HG03039 (cell line): Measurements from ENCODE around the gene NPL.
A peak's percentile ranks its signal among the peaks of the same experiment; 100 is the strongest.

ENCODE experiments used
- ATAC-seq: cut with Tn5 transposase; IDR thresholded peaks from one replicate; pipeline ENCODE4 v1.9.1; 2021; ENCODE audit warnings: mild to moderate bottlenecking, moderate library complexity; ENCODE audit not compliant: unreplicated experiment

Gene NPL

DNA sequence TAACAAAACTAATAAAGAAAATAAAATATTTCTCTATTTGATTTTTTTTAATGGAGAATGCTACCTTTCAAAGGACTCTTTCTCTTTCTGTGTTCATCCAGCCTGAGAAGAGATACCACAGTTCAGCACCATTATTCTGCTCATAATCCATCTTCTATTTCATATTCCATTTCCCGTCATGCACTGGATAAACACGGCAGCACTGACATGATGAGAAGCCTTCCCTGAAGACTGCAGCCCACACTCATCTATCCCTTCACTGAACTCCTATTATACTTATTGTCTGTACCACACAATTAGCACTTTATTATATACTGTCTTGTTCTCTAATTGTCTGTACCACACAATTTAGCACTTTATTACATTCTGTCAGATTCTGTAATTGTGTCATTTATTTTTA, 10.7 kb upstream of the NPL start:
- no peak for ATAC-seq

DNA sequence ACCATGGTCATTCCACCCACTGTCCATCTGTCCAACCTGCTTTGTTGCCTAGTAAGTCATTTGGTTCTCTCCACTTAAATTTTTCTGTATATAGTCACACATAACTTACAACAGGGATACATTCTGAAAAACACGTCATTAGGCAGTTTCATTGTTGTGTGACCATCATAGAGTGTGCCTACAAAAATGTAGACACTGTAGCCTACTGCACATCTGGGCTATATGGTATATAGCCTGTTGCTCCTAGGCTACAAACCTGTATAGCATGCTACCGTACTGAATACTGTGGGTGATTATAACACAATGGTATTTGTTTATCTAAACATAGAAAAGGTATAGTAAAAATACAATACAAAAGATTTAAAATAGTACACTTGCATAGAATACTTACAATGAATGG, 10.0 kb upstream of the NPL start:
- ATAC-seq = no peak

DNA sequence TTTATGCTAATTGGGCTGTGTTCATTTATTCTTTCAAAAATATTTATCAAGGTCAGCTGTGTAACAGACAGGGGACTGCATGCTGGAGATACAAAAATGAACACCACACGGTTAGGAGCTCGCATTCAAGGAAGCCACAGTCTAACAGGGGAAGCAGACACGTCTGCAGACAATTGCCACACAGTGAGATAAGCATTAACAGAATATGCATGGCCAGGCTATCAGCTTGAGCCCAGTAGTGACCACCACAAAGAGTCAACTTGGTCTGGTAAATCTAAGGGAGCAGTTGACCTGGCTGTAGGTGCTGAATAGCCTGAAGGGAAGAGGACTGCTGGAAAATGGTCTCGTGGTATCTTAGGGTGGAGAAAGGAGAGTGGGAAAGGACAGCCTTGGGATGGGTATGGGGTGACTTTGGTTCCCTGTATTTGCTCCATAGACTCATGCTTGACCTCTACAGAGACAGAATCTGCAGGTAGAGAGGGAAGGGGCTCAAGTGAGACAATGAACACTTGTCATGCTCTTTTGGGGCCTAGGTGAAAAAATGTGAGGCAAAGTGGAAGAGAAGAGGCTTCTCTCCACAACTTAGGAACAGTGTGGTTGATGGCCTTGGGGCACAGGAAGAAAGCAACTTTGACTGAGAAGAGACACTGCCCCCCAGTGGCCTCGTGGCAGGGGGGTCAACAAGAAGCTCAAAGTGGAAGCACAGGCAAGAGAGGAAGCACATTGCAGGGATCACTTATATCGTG, 7.6 kb upstream of the NPL start:
- ATAC-seq = peak; percentile 54

DNA sequence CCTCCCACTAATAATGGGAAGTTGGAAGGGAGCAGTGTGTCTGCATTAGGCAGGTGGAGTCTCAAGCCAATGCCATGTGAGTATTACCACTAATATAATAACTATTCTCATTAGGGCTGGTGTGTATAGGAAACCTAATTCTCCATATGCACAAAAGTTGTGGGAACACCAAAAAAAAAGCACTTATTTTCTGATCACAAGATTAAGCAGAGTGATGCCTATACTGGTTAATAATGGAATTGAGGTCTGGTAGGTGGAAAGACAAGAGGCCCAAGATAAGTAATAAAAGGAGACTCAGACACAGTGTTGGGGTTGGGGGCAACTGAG, 7.0 kb upstream of the NPL start:
- no peak for ATAC-seq

DNA sequence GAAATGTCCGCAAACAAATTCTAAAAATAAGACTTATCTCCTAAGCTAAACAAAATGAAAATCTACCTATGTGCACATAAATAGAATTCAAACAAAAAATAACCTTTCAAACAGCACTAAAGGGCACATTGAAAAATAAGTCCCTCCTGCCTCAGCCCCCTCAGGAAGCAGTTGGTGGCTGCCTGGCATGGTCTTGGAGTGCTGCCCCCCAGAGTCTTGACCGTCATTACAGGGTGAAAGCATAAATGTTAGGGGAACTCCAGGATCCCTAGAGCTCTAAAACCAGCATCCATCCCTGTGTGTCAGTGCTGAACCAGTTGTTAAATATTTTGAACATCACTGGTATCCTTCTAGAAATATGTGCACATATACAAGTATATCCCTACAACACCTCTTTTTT, 6.5 kb upstream of the NPL start:
- ATAC-seq = no peak

DNA sequence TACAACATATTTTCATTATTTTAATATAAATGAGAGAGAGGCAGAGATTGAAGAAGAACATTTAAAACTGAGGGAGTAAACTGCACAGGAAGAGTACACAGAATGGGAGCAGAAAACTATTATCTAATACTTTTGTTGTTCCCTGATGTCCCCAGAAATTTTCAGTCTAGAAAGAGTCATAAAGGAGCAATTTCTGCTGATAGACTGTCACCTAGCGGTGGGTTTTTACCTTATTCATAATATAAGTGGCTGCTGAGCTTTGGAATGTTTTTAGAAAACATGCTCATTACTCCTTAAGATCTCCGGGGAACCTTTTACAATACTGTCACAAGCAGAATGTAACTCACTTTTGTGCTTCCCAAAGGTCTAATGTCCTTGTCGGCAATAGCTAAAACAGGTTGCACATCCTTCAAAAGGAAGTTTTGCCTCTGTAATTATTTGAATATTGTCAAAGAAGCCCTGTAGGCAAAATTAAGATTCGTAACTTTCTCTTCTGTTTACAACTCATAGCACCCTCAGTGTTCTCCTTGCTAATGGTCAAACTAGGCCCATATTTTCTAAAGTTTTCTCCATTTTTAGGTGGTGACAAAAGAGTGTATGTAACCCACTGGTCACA, 4.9 kb upstream of the NPL start:
- ATAC-seq = no peak

DNA sequence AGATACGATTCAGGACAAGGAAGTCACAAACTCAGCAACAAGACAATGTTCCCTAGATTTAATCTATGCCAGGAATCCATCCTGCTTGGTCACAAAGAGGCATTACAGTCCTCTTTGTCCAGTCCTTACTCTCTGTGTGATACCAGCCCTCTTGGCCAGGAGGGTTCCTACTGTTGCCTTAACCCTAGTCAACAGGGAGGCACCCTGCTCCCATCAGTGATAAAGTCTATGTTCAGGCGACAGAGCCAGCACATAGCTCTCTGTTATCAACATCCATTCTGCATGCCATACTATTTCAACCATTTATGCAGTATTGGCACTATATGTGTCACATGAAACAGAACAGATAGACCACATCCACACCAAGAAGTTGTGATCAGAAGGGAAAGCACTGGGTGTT, 4.4 kb upstream of the NPL start:
- ATAC-seq = no peak

DNA sequence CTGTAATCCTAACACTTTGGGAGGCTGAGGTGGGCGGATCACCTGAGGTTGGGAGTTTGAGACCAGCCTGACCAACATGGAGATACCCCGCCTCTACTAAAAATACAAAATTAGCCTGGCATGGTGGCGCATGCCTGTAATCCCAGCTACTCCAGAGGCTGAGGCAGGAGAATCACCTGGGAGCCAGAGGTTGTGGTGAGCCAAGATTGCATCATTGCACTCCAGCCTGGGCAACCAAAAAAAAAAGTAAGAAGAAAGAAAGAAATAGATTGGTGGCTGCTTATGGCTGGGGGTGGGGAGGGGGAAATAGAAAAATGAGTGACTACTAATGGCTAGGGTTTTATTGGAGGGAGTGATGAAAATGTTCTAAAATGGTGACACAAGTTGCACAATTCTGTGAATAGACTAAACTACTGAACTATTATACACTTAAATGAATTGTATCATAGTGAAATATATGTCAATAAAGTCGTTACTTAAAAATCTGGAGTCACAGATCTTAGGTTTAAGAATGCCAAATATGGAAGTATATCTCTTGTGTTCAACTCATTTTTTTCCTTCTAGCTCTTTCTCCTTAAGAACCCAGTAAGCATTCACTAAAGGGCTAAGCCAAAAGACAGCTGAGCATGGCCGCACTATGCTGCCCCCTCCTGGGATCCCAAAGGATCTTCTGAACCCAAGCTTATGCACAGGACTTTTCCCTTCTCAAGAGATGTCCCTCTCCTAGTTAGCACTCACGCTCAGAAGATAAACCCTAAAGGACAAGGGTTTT, 3.2 kb upstream of the NPL start:
- no peak for ATAC-seq

DNA sequence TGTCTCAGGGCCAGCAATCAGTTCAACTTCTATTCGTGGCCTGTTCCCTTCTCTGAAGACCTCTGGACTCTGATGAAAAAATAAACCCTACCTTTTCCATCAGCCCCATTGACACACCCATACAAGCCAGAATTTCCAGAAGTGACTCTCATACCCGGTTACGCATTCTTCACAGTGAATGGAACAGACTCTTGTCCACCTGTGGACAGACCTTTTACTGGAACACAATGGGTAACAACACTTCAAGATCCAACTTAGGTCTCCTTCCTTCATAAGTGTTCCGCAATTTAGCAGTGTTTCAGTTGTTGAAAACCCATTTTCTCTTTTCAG, 2.6 kb upstream of the NPL start:
- ATAC-seq = no peak

DNA sequence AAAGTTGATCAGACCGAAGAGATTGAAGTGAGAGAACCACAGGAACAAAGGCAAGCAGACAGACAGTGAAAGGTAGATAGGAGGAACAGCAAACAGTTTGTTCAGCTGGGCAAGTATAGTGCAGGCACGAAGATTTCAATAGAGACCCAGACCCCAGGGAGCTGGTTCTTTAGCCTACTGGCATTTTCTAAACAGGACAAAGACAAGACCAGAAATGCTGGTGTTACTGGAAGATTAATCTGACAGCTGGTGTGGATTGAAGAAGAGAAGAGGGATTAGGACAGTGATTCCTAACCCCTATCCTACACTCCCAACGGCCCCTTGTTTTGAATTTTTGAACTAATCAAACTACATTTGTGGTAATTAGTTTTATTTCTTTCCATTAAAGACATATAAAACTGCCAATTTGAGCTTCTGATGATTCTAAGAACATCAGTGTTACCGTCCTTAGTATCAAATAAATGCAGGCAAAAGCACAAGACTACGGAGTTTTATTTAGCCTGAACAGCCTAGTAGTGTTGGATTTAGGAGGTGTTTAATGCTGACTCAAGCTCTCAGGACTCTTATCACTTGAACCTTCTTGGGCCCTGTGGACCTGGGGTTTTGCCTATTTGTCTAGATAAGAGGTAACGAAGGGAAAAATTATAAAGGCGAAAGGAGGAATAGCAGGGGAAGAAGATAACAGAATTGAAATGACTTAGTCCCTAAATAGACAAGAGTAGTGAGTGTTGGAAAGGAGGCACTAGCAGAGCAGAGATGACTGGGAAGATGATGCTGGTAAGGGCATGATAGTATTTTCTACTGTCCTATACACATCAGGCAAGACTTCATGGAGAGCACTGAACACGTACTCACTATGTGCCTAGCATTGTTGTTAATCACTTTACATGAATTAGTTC, 2.0 kb downstream of the NPL start:
- ATAC-seq = no peak

DNA sequence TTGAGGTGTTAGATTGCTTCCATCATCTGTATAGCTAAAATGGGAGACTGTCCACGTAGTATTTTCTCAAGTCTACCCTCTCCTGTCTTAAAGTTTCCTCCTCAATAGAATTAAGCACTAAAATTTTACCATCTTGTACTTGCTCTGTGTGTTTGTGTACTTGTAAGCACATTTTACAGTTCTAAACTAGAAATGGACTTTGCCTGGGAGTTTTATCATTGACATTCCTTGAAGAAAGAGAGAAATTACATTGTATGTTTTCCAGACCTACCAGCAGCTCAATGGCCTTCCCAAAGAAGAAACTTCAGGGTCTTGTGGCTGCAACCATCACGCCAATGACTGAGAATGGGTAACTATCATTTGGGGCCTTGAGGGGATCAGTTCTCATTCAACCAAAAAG, 4.5 kb downstream of the NPL start:
- no peak for ATAC-seq

DNA sequence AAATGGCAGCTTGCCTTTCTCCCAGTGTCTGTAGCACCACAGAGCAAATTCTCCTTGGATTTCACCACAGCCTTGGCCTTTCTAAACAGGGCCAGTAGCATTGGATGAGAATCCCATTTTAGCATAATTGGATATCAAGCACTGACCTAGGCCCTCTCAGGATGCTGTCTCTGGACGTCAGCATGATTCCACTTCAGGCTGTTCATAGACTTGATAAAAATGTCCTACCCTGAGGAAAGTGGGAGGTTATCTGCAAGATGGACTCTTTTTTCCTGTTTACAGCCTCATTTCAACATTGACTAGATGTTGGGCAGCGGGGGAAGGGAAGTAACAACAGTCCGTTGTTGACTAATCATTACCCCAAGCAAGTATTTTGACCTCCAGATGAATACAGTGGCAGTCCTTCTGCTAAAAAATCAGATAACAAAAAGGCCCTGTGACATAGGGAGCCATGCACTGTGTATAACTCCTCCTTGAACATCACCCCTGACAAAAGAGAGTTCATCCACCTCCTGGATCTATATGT, 5.2 kb downstream of the NPL start:
- no peak for ATAC-seq

DNA sequence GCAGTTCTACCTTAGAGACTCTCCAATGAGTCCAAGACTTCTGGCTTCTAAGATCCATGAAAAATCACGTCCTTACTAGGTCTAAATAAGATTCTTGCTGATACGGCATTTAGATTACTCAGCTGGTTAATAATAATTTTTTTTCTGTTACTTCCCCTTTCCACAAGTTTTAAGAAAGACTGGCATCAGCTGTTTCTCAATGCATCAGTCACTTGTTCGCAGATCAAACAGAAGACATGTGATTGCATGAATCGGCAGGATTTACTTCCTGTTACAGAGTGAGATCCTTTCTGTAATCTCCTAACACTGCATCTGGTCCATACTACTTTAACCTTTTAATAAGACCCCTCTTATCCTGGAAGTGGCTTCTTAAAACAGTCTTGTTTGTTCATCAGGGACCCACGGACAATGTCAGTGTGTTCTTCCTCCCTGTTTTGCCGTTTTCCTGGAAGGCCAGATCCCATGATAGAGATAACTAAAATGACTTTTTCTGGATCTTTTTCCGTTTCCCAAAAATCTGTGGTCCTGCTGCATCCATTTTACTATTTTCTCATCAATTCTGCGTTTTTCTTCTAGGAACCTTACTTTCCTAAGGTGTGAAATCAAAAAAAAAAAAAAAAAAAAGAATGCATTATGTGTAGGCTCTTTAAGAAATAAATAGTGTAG, 6.1 kb downstream of the NPL start:
- no peak for ATAC-seq

DNA sequence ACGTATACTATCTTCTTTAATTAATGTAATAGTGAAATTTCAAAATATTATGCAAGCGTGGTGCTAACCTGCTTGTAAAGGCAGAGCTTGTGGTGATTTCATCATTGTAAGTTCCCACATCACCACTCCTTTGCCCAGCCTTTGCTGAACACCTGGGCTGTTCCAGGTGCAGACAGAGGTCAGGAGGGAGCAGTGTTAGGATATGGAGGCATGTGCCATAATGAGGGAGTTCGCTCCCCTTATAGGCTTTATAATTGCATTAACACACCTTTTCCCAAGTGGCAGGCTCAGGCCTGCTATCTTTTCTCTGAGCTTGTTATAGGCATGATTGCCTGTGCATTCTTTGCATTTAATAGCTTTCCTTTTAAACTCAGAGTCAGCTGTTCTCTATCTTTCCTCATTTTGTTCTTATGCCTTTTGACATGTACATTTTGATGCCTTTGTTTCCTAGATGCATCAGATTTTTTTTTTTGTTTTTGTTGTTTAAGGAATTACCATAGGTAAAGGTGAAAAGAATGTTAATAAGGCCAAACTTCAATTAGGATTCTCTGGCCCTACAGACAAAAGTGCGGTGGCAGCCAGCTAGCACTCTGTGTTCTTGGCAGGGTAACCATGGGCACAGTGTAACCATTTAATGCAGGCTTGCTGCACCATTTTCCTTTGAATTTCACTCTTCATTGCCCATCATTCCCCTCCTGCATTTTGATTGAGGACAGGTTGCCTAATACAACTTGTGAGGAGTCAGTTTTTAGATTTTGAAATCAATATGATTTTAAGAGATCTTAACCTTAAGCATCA, 12.6 kb downstream of the NPL start:
- ATAC-seq = no peak

DNA sequence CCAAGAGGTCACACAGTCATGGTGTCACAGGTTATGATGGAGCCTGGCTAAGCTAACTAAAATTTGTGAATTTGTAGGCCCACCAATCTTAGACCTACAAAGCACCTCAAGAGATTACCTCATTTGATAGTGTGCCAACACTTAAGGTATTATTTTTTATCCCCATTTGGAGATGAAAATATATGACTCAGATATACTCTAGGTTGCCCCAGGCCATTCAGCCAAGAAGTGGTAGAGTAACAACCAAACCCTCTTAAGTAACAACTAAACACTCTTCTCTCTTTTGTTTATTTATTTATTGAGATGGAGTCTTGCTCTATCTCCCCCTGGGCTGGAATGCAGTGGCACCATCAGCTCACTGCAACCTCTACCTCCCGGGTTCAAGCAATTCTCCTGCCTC, 14.3 kb downstream of the NPL start:
- no peak for ATAC-seq

DNA sequence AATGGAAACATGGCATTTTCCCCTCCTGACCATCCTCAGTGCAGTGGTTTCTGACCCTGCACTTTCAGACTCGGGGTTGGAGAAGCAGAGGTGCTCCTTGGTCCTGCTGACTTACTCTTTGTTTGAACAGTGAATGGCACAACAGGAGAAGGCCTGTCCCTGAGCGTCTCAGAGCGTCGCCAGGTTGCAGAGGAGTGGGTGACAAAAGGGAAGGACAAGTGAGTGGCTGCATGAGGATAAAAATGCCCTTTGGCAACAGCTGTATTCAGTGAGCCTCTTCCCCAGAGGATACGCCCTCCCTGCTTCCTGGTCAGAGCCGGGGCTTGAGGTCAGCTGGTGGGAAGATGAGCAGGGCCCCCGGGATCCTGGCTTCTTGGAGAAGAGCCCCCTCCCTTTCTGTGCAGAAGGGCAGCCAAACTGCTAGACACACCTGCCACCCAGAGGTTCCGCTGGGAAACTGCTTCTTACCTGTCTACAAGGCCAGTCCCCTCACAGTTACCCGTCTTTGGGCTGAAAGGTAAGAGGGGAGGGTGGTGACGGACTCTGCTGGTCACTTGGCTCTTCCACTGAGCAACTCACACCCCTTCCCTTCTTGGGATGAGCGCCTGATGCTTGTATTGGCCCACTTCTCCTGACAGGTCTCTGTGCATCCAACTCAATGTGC, 16.6 kb downstream of the NPL start:
- ATAC-seq = no peak

DNA sequence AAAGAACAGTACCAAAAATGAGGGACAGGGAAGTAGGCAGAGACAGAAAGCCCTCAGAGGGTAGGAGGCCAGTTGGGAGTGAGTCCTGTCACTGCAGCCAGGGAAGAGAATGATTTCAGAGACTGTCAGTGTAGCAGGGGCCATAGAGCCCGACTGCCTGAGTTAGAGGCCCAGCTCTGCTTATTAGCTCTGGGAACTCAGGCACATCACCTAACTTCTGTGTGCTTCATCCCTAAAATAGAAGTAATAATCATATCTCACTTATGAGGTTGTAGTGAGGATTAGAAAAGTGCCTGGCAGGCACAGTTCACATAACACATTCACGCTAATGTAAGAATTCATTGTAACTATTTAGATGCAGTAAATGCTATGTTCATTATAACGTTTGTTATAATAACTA, 18.3 kb downstream of the NPL start:
- ATAC-seq = no peak

DNA sequence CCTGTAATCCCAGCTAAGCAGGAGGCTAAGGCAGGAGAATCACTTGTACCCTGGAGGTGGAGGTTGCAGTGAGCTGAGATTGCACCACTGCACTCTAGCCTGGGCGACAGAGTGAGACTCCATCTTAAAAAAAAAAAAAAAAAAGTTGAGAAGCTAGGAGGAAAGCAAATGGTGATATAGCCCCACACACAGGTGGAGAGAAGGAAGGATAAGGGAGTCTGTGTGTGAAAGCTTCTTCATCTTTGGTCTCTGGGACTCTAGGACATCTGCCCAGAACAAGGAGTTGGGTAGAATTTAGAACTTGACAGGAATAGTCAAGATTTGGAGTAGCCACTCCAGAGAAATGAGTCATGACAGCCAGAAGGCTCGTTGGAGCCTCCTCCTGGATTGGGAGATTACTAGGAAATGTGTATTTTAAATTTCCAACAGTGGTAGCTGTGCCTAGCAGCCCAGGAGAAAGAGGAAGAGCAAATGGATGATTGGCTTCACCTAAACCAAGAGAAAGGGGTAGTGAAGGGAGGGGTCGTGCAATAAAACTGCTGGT, 19.9 kb downstream of the NPL start:
- ATAC-seq = no peak
